Measurements from ENCODE around the gene MED27.

DNA sequence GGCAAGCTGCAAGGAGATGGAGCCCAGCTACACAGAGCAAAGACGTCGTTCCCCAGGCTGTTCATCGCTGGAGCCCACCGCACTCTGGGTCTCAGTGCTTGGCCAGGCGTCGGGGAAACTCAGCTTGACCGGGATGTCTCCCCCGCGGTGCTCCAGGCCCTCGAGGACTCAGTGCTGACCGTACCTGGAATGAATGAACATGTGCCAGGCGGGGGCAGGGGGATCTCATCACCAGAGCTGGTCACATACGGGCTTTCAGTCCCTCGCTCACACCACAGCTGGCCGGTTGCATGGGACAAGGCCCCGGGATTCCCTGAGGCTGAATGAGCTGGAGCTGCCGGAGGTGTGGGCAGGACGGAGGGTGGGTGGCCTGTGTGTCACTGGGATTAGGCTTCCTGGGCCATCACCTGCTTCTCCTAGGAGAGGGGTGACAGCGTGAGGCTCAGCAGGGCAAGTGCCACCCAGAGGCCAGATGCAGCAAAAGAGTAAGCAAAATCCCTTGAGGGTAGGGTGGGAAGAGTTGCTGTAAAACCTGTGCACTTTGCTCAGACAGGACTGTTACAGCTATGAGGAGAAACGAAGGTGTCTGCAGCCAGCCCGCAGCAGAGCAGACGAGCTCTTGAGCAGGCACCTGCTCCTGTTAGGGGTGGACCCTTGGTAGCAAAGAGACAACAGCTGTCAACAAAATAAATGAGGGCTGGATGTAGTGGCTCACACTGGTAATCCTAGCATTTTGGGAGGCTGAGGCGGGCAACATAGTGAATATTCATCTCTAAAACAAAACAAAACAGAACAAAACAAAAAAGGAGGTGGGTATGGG lies 269.1 kb downstream of the MED27 start:
- no peak for TF ChIP-seq EZH2 (IDR thresholded peaks at IDR 0.05; ENCODE audit: borderline replicate concordance, low read depth, low read length, severe bottlenecking)
- TF ChIP-seq, protein P1, sequence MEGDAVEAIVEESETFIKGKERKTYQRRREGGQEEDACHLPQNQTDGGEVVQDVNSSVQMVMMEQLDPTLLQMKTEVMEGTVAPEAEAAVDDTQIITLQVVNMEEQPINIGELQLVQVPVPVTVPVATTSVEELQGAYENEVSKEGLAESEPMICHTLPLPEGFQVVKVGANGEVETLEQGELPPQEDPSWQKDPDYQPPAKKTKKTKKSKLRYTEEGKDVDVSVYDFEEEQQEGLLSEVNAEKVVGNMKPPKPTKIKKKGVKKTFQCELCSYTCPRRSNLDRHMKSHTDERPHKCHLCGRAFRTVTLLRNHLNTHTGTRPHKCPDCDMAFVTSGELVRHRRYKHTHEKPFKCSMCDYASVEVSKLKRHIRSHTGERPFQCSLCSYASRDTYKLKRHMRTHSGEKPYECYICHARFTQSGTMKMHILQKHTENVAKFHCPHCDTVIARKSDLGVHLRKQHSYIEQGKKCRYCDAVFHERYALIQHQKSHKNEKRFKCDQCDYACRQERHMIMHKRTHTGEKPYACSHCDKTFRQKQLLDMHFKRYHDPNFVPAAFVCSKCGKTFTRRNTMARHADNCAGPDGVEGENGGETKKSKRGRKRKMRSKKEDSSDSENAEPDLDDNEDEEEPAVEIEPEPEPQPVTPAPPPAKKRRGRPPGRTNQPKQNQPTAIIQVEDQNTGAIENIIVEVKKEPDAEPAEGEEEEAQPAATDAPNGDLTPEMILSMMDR (IDR thresholded peaks at IDR 0.05; ENCODE audit: borderline replicate concordance, extremely low read depth, low read length, poor library complexity, severe bottlenecking): peak; percentile 11

Data from DND-41 (cell line).